Measurements from ENCODE around the gene CHMP4A.
"Not testable (repeated sequence)": the region's sequence is repeated elsewhere in the genome, so short reads cannot be mapped to it uniquely, and the experiment has no call there.

CHMP4A gene

GRCh38 chr14:24224618-24225071 is 11.4 kb upstream of the CHMP4A start:
- no peak for DNase-seq (ENCODE audit: low read depth)

- not testable (repeated sequence) for DNase-seq (ENCODE audit: low read depth)
These were observed 9.7 kb upstream of the CHMP4A start for GRCh38 chr14:24222987-24223386.

GRCh38 chr14:24219521-24219920 is 6.2 kb upstream of the CHMP4A start:
- no peak for DNase-seq (ENCODE audit: low read depth)

- no peak for DNase-seq (ENCODE audit: low read depth)
These were observed 5.8 kb upstream of the CHMP4A start for GRCh38 chr14:24219080-24219479.

GRCh38 chr14:24216876-24217275 is 3.6 kb upstream of the CHMP4A start:
- DNase-seq (ENCODE audit: low read depth): not testable (repeated sequence)

GRCh38 chr14:24216345-24216699 is 3.0 kb upstream of the CHMP4A start:
- DNase-seq (ENCODE audit: low read depth): no peak

- peak; percentile 77 for DNase-seq (ENCODE audit: low read depth)
These were observed 2.4 kb upstream of the CHMP4A start, which contains the start of gene MDP1 for GRCh38 chr14:24215495-24216344. Gene MDP1 (minus strand): TSS chr14:24216066. CDS start chr14:24215955, 111 bp downstream.

- no peak for DNase-seq (ENCODE audit: low read depth)
These were observed 776 bp upstream of the CHMP4A start for GRCh38 chr14:24213866-24214662.

- no peak for DNase-seq (ENCODE audit: low read depth)
These were observed 2.0 kb downstream of the CHMP4A start for GRCh38 chr14:24211311-24211710.

GRCh38 chr14:24207625-24208024 is 5.7 kb downstream of the CHMP4A start:
- DNase-seq (ENCODE audit: low read depth): no peak

GRCh38 chr14:24207104-24207551 is 6.2 kb downstream of the CHMP4A start:
- no peak for DNase-seq (ENCODE audit: low read depth)

GRCh38 chr14:24206260-24207103 is 6.8 kb downstream of the CHMP4A start:
- no peak for DNase-seq (ENCODE audit: low read depth)

- no peak for DNase-seq (ENCODE audit: low read depth)
These were observed 8.8 kb downstream of the CHMP4A start for GRCh38 chr14:24204163-24205146.

GRCh38 chr14:24203249-24203886 is 9.9 kb downstream of the CHMP4A start:
- not testable (repeated sequence) for DNase-seq (ENCODE audit: low read depth)

GRCh38 chr14:24202538-24202937 is 10.8 kb downstream of the CHMP4A start:
- not testable (repeated sequence) for DNase-seq (ENCODE audit: low read depth)

- DNase-seq (ENCODE audit: low read depth): no peak
These were observed 14.3 kb downstream of the CHMP4A start for GRCh38 chr14:24198814-24199524.

GRCh38 chr14:24197056-24197450 is 16.2 kb downstream of the CHMP4A start:
- DNase-seq (ENCODE audit: low read depth): no peak

- DNase-seq (ENCODE audit: low read depth): no peak
These were observed 16.9 kb downstream of the CHMP4A start for GRCh38 chr14:24196071-24197055.
